ENCODE data around the gene GPRIN2. TPM values are rescaled to one million over a fixed set of nuclear protein-coding genes. Genes with fewer than 3 reads are reported as not detected.

Gene GPRIN2
- polyA plus RNA-seq, 1 of the 3 experiments (the other 2 are of a cell fraction), result 0.03 TPM

GRCh38 chr10:46516660-46517416, 39.6 kb downstream of the GPRIN2 start (continued):
- TF ChIP-seq REST (IDR thresholded peaks at IDR 0.05; ENCODE audit: low read depth, low read length) (no peak), SIN3A (IDR thresholded peaks at IDR 0.05; ENCODE audit: borderline replicate concordance, low read depth, low read length) (no peak), NFIC (IDR thresholded peaks at IDR 0.05; ENCODE audit: borderline replicate concordance) (peak; percentile 33; the same call in 1 of the 2 replicates), FOXM1 (IDR thresholded peaks at IDR 0.05; ENCODE audit: low read depth) (no peak), TAF1 (IDR thresholded peaks at IDR 0.05; ENCODE audit: borderline replicate concordance, low read depth, low read length) (no peak), JUND (IDR thresholded peaks at IDR 0.05) (no peak; the same call in 1 of the 2 replicates), CTCF (IDR thresholded peaks at IDR 0.05) (no peak), ELF1 (IDR thresholded peaks at IDR 0.05) (no peak), TEAD4 (IDR thresholded peaks at IDR 0.05; ENCODE audit: borderline replicate concordance, insufficient read depth) (0 out of 2 replicates have a peak, but pooled peaks have one; percentile 35), RFX5 (IDR thresholded peaks at IDR 0.05; ENCODE audit: low read length) (no peak)

DNA sequence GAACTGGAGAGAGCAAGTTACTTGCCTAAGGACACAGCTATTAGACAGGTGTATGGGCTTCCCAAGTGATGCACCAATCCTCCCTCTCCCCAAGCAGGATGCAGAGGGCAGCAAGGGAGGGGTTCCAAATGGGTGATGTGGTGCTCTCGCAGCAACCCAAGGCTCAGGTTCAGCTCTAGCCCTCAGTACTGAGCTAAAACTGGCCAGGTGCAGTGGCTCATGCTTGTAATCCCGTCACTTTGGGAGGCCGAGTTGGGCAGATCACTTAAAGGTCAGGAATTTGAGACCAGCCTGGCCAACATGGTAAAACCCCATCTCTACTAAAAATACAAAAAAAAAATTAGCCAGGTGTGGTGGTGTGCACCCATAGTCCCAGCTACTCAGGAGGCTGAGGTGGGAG, 40.7 kb downstream of the GPRIN2 start:
- DNase-seq, result no peak
- peaks cover 3% of the 10 kb centered on the region for H3F3A ChIP-seq (replicated peaks; ENCODE audit: insufficient read depth)
- H3K27me3 ChIP-seq (ENCODE audit: insufficient read depth), result no peaks in the 10 kb centered on the region
- H3K4me2 ChIP-seq, result no peak overlapping the region
- 79% methylated on average over 3 of the region's 3 CpGs for WGBS (ENCODE audit: low lambda C conversion rate)
- H2AFZ ChIP-seq (ENCODE audit: low read depth), result no peak overlapping the region
- H3K9ac ChIP-seq, result no peak overlapping the region
- H3K79me2 ChIP-seq (ENCODE audit: insufficient read depth), result no peaks in the 10 kb centered on the region
- no peaks in the 10 kb centered on the region for H3K9me3 ChIP-seq
- TF ChIP-seq SIN3A (IDR thresholded peaks at IDR 0.05; ENCODE audit: borderline replicate concordance, low read depth, low read length), result no peak
- TF ChIP-seq GABPA (IDR thresholded peaks at IDR 0.05; ENCODE audit: low read depth), result no peak
- TF ChIP-seq SMC3 (IDR thresholded peaks at IDR 0.05; ENCODE audit: low read depth, low read length), result no peak
- no peak for TF ChIP-seq EP300 (IDR thresholded peaks at IDR 0.05; ENCODE audit: borderline replicate concordance in 1 of 2, low read depth in 1 of 2, low read length in 1 of 2)
- no peak for TF ChIP-seq USF2 (IDR thresholded peaks at IDR 0.05; ENCODE audit: borderline replicate concordance, low read depth, low read length)
- H4K20me1 ChIP-seq (ENCODE audit: insufficient read depth), result no peaks in the 10 kb centered on the region
- CTCF ChIA-PET, result interaction anchor here (2.2 kb wide), 1 partner anchor 25 kb away, joined by 5 read pairs; no protein-coding TSS in a partner anchor
- POLR2A ChIA-PET, result no interaction called here
- H3K27ac ChIP-seq (ENCODE audit: low read depth in 2 of 2, low read length in 1 of 2), result no peak overlapping the region
- no peaks in the 10 kb centered on the region for H3K9me2 ChIP-seq
- no peaks in the 10 kb centered on the region for H3K36me3 ChIP-seq (replicated peaks in 1 of 2; ENCODE audit: control insufficient read depth in 1 of 2, insufficient read depth in 2 of 2, low read length in 1 of 2)
- peaks cover 3 to 4% of the 10 kb centered on the region in 2 experiments; a peak in 2 of 4 replicates for H3K4me1 ChIP-seq (ENCODE audit: control insufficient read depth in 1 of 2, insufficient read depth in 2 of 2, low read depth in 1 of 2, low read length in 1 of 2)
- H3K4me3 ChIP-seq (ENCODE audit: low read depth in 2 of 2, low read length in 1 of 2), result no peak overlapping the region

Measured in SK-N-SH (cell line).